Left lung (tissue), 10 donors: ENCODE measurements around the gene THAP10. TPM values are rescaled to one million over a fixed set of nuclear protein-coding genes. Genes with fewer than 3 reads are reported as not detected.

Experiments used
- ATAC-seq: fragments of 200-7000 bp; cut with Tn5 transposase; one replicate; pipeline ENCODE4 v1.9.1; 2020; ENCODE audit warnings: moderate library complexity
- DNase-seq, 4 donors: peaks; one replicate each; pipeline ENCODE4 v3.0.0-alpha.2; 2013 to 2020
- H3K27ac ChIP-seq, 2 donors: fragments of 200-600 bp; sonication (generic) in 1 of 2; one replicate each; pipeline versions ENCODE4 v1.5.0 to v1.8.0; 2020 to 2021
- H3K27me3 ChIP-seq, 2 donors: fragments of 200-600 bp; sonication (generic) in 1 of 2; one replicate each; pipeline versions ENCODE4 v1.5.0 to v1.8.0; 2020 to 2021
- H3K36me3 ChIP-seq, 2 donors: fragments of 200-600 bp; sonication (generic) in 1 of 2; one replicate each; pipeline versions ENCODE4 v1.5.0 to v1.8.0; 2020 to 2021
- H3K4me1 ChIP-seq, 2 donors: fragments of 200-600 bp; one replicate each; pipeline ENCODE4 v1.8.0; 2021
- H3K4me3 ChIP-seq, 2 donors: fragments of 200-600 bp; sonication (generic) in 1 of 2; one replicate each; pipeline versions ENCODE4 v1.5.0 to v1.8.0; 2020 to 2021; ENCODE audit warnings: mild to moderate bottlenecking in 1 of 2
- H3K9me3 ChIP-seq, 2 donors: fragments of 200-600 bp; sonication (generic) in 1 of 2; one replicate each; pipeline versions ENCODE4 v1.5.0 to v1.8.0; 2020 to 2021
- CTCF ChIP-seq, 2 donors: fragments of 200-600 bp; sonication (generic) in 1 of 2; IDR thresholded peaks; one replicate each; pipeline versions ENCODE4 v1.5.0 to v1.8.0; 2021; ENCODE audit warnings: antibody characterized with exemption in 2 of 2
- intact Hi-C, 2 donors: fragments of 100-400 bp; cut with DNase I; formaldehyde crosslinking; loops; one replicate each; pipeline versions ENCODE4 v1.11.2 to v1.14.2; 2022
- polyA plus RNA-seq, 6 donors: library from polyadenylated mRNA; unstranded; fragments of 120-200 nt; gene quantifications; one replicate each; pipeline ENCODE4 v1.2.1, GENCODE V29; 2013; ENCODE audit not compliant: insufficient read length in 6 of 6
- total RNA-seq, 2 donors: library from RNA; stranded (reverse); fragmentation: NEBNext Ultra II Directional; extraction: Animal tissue kit (Norgen Biotek cat#: 25700); gene quantifications; one replicate each; pipeline ENCODE4 v1.2.1, GENCODE V29; 2021
- donor health status: DM: no; HTN: yes; CAD: no.
- donor health status: DM: no; HTN: no; CAD: no.

THAP10 gene
- total and polyA plus RNA-seq, 8 donors = 1.8 to 7.6 (median 6.0) TPM

DNA sequence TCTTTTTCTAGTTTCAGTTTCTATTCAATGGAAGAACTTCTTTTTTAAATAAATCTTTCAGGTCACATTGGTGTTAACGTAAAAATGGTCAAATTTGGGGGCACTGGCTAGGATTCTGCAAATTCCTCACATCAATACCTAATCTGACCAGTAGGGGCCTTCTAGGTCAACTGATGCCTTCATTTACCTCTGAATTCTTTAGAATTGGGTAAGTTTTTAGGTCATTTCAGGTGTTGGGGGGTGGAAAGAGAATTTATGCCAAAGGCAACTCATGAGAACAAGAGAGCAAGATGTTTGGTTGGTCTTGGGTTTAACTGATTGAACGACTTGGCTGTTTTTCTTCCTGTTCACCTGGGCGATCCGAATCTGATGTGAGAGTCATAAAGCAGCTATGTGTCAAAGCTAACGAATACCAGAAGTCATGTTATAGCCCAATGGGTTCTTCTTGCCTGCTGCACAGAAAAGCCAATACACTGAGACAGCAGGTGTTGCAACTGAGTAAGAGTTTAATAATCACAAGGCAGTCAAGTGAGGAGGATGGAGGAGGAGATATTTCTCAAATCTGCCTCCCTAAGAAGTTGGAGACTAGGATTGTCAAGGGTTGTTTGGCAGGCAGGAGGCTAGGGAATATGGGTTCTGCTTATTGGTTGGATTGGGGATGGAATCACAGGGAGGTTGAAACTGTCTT is 15.7 kb upstream of the THAP10 start:
- intact Hi-C loops = no loop called here
- Histone ChIP-seq H3K9me3 (peaks cover 0 to 16% of the 10 kb centered on the region in 2 donors), H3K4me1 (no peaks in the 10 kb centered on the region), H3K36me3 (peaks cover 0 to 3% of the 10 kb centered on the region in 2 donors), H3K27me3 (no peaks in the 10 kb centered on the region), H3K27ac (no peak overlapping the region), H3K4me3 (no peak overlapping the region)
- DNase-seq = no peak
- peak in 1 of 2 donors; percentile 17 for TF ChIP-seq CTCF (IDR thresholded peaks at IDR 0.05)
- ATAC-seq = no peak

DNA sequence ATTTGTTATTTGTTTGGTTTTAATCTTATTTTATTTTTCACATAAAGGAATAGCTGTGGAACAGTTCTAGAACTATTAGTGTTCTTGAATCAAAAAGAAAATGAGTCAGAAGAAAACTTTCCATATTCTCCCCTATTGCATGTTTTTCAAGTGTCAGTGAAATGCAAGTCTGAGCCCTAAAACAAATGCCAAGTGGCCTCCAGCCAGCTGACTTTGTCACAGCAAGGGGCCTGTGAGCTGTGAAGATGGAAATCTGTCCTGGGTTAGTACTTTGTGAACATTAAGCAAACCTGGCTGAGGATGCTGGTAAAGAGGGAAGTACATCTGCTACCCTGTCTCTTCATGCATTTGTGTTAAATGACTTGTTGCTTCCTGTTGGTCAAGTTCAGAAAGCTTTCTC is 14.6 kb upstream of the THAP10 start:
- intact Hi-C loops = no loop called here
- H3K27ac ChIP-seq = no peak overlapping the region
- H3K36me3 ChIP-seq = peaks cover 0 to 3% of the 10 kb centered on the region in 2 donors
- no peak overlapping the region for H3K4me3 ChIP-seq
- DNase-seq = no peak
- H3K27me3 ChIP-seq = no peaks in the 10 kb centered on the region
- no peak for ATAC-seq
- H3K9me3 ChIP-seq = peaks cover 0 to 16% of the 10 kb centered on the region in 2 donors
- TF ChIP-seq CTCF (IDR thresholded peaks at IDR 0.05) = no peak
- H3K4me1 ChIP-seq = no peaks in the 10 kb centered on the region

GRCh38 chr15:70902107-70902506 is 9.9 kb upstream of the THAP10 start:
- no peaks in the 10 kb centered on the region for H3K27me3 ChIP-seq
- ATAC-seq (peak; percentile 35), DNase-seq (no peak)
- H3K4me3 ChIP-seq = no peak overlapping the region
- no peak overlapping the region for H3K27ac ChIP-seq
- peaks cover 0 to 2% of the 10 kb centered on the region in 2 donors for H3K9me3 ChIP-seq
- no peaks in the 10 kb centered on the region for H3K36me3 ChIP-seq
- intact Hi-C loops = no loop called here
- no peaks in the 10 kb centered on the region for H3K4me1 ChIP-seq
- no peak for TF ChIP-seq CTCF (IDR thresholded peaks at IDR 0.05)

DNA sequence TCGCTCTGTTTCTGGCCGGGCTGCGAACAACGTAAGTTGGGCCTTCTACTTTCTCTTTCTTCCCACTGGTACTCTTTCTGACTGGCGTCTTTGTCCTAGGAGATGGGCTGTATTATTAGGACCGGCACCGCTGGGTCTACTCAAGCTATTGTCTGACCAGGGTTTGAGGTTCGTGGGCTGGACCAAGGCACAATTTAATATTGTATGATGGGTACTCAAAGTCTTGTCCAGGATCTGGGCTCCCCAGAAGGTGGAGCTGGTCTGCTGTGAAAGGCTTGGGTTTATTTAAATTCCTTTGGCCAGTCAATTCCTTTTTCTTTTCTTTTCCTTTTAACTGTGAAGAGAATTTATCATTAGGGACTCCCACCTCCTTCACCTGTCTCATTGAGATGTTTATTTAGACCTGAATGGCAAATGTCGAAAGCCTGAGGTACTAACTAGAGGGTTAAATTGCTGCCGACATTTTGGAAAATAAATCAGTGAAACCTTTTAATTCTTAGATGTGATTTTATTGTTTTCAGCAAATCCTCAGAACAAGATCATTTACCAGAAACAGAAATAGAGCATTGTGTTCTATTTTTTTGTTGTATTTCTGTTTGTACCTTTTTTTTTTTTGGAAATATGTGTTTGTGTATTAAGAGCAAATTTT is 803 bp upstream of the THAP10 start:
- Histone ChIP-seq H3K36me3 (no peaks in the 10 kb centered on the region), H3K4me3 (peak overlapping the region; percentile 61 to 97), H3K27ac (peak overlapping the region; percentile 48 to 70), H3K27me3 (peaks cover 0 to 8% of the 10 kb centered on the region in 2 donors), H3K9me3 (no peaks in the 10 kb centered on the region), H3K4me1 (peaks cover 0 to 13% of the 10 kb centered on the region in 2 donors)
- TF ChIP-seq CTCF (IDR thresholded peaks at IDR 0.05) = peak in 1 of 2 donors; percentile 38
- intact Hi-C loops = no loop called here
- DNase-seq (peak in 1 of 4 donors; percentile 66), ATAC-seq (peak; percentile 72)

DNA sequence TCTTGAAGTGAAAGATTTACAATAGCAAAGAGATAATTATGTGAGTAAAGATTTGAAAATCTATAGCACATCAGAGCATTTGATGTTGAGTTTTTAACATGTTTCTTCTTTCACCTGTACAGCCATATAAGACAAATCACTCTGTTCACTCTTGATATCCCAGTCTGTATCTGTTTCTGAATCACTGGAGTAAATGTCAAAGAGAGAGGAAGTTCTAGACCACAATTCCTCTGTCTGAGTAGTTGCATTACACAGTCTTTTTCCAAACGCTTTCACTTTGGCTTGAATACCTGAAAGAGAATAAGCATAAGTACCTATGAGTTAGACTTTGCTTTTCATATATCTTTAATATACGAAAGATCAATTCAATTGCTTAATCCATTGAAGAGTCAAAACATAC is 9.9 kb downstream of the THAP10 start:
- intact Hi-C loops = no loop called here
- no peak for ATAC-seq

More for the DNA sequence above, 9.9 kb downstream of the THAP10 start:
- no peak overlapping the region for H3K27ac ChIP-seq
- no peaks in the 10 kb centered on the region for H3K27me3 ChIP-seq
- no peak for DNase-seq
- no peaks in the 10 kb centered on the region for H3K4me1 ChIP-seq
- TF ChIP-seq CTCF (IDR thresholded peaks at IDR 0.05) = no peak
- H3K36me3 ChIP-seq = no peaks in the 10 kb centered on the region
- H3K9me3 ChIP-seq = no peaks in the 10 kb centered on the region
- no peak overlapping the region for H3K4me3 ChIP-seq
